Pulmonary artery endothelial cell (primary cell): ENCODE measurements around the gene TMED3. TPM values are rescaled to one million over a fixed set of nuclear protein-coding genes. Genes with fewer than 3 reads are reported as not detected.

Source experiments
- DNase-seq: peaks from one replicate; pipeline ENCODE4 v3.0.0-alpha.2; 2011; ENCODE audit warnings: low read depth, low spot score
- total RNA-seq: library from RNA; depleted of rRNA; stranded (reverse); fragments of >200 nt; gene quantifications from 2 replicates; pipeline ENCODE4 v1.2.3, GENCODE V29; 2014

The TMED3 gene
- 134 and 221 TPM in 2 replicates for total RNA-seq

DNA sequence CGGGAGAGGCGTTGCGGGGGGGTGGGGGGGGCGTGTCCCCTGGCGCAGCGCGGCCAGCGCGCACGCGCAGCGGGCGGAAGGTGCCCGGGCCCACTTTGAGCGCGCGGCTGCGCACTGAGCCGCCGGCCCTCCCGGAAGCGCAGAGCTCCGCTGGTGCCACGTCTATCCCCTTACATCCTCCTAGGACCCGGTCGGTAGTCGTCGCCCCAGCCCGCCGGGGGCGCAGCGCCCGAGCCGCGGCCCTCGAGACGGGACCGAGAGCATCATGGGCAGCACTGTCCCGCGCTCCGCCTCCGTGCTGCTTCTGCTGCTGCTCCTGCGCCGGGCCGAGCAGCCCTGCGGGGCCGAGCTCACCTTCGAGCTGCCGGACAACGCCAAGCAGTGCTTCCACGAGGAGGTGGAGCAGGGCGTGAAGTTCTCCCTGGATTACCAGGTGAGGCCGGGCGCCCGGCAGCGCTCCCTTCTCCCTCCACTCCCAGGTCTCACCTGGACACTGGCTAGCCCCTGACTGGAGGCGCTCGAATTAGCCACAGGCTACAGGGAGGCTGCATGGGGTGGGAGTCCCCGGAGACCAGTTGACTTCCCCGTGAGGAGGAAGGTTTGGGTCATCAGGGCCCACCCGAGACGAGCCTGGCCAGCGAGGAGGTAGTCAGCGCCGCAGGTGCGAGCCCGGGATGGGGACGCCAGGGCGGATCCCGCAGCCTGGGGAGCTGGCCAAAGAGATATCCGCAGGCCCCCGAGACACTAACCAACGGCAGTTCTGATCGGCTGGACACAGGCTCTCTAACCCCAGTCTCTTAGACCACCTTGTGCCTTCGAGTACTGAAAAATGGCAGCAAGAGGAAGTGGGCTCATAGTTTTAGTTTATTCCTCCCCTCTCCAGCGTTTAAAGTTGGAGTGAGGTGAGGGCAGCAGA lies at the start of gene TMED3:
Gene TMED3, plus strand, starts transcription at position 128 of the 916 bp plus-strand sequence. Its CDS starts 138 bp downstream, at position 266.
- DNase-seq, result peak; percentile 45

DNA sequence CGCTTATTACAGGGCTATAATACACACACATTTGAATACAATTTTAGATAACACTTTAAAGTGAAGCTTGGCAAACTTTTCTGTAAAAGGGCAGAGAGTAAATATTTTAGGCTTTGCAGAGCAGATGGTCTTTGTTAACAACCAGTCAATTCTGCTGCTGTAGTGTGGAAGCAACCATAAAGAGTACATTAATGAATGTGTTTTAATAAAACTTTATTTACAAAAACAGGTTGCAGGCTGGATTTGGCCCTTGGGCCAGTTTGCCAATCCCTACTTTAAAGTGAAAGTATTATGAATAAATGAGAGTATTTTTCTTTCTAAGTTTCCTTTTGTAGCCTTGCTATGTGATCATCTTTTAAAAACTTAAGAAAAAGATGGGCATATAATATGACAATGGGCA lies 49.1 kb upstream of the TMED3 start:
- no peak for DNase-seq

DNA sequence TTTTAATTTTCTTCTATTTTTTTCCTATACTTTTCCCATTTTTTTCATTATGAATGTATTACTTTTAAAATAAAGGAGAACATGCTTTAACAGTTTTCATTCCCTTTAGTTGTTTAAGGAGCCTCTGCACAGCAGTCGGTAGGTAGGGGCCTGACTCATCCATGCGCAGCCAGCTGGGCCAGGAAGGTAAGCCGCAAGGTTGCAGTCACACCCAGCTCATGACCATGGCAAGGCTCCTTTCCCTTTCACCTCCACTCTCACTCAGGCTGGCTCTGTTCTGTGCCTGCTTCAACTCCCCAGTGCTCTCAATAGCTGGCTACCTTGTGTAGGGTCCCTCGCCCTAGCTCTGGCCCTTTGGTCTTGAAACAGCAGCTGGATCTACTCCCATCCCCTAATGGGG lies 45.7 kb upstream of the TMED3 start:
- DNase-seq, result no peak

DNA sequence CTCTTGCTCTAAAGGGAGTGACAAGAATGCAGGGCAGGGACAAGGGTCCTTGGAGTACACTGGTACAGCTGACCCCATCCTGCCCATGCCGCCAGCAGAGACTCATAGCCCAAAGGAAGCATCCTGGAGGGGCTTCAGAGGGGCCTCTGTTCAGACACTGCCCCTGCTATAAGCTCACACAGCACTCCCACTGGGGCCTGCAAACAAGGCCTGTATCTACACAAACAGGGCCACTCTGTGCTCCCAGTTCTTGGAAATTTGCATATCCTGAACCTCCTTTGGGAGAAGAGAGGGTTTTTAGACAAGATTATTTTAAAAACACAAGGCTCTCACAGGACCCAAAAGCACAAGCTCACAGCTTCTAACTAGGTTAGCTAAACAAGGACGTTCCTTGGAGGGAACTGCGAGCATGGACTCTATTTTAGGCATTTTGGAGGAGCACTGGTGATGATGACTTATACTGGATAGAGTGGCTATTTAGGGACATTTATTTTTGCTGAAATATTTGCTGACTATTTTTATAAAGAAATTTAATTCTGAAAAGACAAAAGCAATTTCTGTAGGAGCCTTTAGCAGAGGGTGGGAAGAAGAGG lies 44.8 kb upstream of the TMED3 start:
- DNase-seq, result no peak

DNA sequence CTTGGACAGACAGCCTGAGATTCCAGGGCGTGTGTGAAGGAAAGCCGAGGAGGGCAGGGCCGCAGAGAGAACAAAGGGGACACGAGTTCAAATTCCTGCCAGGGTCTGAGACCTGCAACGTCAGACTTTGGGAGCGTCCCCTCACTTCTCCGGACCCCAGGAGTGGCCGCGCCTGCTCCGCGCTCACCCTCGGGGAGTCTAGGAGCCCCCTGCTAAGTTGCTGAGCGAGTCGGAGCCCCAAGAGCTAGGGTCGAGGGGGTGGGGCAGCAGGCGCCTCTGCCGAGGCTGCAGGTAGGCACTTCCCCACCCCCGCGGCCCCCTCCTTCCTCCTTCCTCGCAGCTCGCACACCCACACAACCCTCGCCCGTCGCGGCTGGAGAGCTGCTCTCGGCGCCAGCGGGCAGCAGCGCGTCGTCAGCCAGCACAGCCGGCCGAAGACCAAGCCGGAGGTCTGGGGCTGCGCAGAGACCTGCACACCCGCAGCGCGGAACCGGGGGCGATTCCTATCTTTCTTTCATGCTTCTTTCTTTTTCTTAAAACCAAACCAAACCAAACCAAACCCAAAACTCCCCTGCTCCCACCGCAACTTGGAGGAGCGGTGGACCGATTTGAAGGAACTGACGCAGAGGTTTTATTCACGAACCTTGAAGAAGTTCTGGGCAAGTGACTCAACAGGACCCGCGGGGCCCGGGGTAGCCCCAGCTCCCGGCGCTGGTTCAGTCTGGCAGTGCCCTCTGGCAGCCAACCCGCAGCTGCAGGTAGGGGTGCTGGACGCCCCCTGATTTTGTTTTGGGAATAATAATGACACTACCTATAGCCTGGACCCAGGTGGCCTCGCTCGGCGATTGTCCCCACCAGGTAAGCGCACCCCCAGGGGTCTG lies 28.3 kb upstream of the TMED3 start, which contains the start of gene ANKRD34C:
Gene ANKRD34C, plus strand, starts transcription at position 352 of the 881 bp plus-strand sequence. CDS start 10,563 bp downstream, outside the sequence.
- DNase-seq, result no peak

DNA sequence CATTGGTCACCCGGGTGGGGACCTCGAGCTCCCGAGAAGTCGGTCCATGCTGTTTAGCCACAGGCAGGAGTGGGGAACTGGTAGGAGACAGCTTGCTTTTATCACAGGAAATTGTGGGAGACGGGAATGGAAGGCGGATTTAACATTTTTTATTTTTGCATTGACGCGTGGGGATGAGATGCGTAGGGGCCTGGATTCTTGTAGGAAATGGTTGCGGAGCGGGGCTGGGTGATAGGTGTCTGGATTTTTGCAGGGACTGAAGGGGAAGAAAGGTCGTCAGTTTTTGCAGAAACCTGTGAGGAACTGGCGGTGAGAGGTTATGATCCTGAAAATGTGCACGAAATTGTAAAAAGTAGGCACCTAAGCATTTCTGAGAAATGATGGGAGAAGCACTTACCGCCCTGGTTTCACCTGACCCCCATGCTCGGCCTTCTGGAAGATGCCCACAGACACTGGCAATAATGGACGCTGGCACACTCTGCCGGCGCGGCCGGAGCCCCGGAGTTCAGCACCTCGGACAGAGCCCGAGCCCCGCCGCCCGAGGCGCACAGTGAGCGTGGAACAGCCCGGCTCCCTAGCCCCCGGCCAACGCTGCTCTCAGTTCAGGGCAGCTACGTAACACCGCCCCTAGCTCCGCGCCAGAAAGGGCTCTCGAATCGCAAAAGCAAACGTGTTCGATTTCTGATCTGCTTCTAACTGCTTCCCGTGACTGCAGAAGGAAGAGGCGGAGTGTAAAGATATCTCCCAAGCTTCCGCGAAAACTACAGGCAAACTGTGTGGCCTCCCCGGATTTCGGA lies 27.5 kb upstream of the TMED3 start:
- DNase-seq, result no peak

DNA sequence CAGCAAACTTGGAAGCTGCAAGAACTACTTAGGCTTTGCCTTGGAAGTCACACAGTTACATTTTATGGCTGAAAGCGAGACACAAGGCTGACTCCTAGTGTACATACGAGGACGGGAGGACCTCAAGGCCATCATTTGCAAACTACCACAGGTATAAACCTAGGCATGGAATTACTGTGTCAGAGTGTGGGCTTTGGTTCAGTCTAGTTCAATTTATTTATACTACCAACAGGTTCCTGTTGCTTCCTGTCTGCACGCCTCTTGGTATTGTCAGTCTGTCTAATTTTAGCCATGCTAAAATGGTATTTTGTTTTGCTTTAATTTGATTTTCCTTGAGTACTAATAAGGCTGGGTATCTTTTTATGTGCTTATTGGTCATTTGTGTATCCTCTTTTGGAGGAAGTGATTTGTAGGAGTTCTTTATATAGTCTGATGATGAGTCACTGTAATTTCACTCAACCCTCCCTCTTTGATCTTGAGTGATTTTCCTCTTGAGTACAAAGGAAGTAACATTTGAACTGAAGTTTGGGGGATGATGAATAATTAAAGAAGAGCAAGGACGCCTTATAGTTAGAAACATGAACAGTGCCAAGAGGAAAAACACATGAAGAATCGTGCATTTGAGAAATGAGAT lies 20.2 kb upstream of the TMED3 start:
- DNase-seq, result no peak

DNA sequence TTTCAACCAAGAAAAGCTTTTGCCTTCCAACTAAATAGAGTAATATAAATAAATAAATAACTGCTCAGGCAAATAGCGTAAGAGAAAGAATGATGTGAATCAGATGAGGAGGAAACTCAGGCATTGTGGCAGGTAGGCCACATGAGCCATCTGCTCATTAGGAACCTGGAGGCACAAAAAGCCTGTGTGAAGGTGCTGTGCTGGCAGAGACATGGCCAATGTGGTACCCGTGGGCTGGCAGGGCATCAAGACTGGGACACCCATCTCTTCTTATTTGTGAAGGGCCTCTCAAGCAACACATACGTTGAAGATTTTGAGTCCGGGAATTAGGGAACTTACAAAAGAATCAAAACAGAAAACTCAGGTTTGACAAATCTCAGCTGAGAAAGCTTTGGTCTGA lies 18.9 kb upstream of the TMED3 start:
- no peak for DNase-seq

DNA sequence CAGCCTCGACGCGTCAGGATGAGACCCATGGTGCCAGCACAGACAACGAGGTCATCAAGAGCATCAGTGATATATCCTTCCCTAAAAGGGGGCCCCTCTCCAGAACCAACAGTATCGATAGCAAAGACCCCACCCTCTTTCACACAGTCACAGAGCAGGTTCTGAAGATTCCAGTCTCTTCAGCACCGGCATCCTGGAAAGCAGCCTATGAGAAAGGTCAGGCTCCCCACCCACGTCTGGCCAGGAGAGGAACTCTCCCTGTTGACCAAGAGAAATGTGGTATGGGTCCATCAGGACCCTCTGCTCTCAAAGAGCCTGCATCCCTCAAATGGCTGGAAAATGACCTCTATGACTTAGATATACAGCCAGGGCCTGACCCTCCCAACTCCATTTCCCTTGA lies 16.8 kb upstream of the TMED3 start:
- DNase-seq, result no peak

DNA sequence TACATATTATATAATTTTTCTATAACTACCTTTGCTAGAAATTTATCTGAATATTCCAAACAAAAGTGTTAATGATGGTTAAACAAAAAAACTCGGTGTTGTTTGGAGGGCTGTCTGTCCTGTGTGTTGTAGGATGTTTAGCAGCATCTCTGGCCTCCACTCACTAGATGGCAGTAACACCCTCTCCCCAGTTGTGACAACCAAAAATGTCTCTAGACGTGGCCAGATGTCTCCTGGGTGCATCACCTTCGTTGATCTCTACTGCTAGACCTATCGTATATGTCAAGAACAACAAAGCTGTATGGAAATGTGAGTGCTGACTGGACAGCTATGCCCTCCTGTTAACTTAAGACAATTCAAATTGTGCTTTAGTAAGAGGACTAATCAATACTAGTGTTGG lies 14.3 kb upstream of the TMED3 start:
- DNase-seq, result no peak

DNA sequence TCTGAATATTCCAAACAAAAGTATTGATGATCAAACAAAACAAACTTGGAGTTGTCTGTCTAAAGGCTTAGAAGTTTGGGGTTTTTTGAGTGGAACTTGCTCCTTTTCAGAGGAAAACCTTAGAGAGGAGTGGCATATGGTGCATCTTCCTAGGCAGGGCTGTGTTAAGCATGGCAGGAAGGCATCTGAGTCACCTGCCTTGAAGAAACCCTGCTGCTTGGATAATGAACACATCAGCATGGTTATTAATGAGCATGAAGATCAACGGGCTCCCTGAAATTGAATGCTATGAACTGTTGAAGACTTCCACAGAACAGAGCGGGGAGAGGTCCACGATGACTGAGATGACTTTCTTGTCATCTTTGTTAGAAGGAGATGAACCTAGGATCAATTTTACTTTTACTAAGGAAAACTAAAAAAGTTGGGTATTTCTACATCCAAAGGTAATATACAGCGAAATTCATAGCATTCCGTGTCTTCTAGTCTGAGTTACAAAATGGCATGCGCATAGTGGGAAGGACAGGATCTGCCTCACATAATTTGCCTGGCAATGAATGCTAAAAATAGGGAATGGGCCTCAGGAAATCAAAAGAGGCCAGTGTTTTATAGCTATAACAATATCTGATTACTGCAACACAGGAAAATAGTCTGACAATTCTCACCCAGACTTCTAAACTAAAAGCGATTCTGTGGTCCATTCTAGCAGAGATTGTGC lies 11.6 kb upstream of the TMED3 start:
- no peak for DNase-seq

DNA sequence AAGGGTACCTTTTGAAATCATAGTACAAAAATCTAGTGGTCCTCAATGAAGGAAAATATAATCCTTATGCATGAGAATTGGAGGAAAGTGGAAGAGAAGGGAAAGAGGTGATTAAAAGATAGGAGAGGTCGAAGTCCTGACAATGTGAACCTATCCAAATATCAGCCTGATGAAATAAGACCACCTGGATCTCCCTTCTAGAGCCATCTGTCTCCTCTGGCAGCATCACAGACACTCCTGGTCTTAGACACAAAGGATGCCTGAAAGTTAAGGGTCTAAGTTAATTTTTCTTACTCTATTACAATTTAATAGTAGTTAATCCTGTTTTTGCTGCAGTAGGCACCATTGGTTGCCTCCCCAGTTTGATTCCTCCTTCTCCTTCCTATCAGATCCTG lies 11.1 kb upstream of the TMED3 start:
- DNase-seq, result no peak

DNA sequence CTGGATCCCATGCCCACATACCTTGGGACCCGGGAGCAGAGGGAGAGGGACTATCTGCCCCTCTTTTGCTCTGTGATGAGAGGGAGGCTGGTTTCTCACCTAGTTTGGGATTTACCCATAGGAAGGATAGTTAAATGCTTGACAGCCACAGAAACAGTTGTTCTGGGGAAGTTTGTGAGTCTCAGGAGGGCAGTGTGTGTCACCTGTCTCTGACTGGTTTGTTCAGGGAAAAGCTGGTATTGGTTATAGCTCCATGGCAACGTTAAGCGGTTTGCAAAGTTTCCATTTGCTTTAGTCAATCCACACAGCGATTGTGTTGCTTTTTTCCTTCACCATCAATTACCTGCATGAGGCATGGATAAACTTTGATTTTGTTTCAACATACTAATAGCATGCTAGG lies 3.7 kb upstream of the TMED3 start:
- DNase-seq, result no peak

DNA sequence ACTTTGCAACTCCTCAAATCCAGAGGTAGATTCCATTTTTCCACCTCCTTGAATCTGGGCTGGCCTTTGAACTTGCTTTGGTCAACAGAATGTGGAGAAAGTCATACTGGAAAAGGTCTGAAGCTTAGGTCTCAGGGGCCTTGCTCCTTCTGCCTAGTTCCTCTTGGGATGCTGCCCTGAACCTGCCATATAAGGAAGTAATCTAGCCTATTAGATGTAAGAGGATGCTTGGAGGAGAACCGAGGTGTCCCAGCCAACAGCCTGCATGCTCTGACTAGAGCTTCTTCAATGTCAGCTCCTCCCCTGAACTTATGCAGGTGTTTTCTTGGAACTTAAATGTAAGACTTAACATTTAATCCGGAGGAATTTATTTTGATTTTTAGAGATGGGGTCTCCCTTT lies 2.0 kb upstream of the TMED3 start:
- no peak for DNase-seq

DNA sequence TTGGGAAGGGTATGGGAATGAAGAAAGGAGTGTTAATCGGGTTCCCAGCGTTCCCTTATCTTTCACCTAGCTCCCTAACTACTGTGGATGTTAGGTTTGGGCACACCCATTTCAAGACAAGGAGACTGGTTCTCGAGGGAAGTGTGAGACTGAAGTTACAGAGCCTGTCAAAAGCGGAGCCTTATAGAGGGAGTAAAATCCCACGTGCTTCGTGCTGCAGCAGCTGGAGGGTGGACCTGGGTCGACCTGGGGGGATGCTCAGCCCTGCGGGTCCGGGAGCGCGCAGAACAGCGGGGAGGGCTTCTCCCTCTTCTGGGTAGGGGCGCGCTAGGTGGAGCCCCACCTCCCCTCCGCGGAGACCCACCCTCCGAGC lies 314 bp upstream of the TMED3 start:
- no peak for DNase-seq

DNA sequence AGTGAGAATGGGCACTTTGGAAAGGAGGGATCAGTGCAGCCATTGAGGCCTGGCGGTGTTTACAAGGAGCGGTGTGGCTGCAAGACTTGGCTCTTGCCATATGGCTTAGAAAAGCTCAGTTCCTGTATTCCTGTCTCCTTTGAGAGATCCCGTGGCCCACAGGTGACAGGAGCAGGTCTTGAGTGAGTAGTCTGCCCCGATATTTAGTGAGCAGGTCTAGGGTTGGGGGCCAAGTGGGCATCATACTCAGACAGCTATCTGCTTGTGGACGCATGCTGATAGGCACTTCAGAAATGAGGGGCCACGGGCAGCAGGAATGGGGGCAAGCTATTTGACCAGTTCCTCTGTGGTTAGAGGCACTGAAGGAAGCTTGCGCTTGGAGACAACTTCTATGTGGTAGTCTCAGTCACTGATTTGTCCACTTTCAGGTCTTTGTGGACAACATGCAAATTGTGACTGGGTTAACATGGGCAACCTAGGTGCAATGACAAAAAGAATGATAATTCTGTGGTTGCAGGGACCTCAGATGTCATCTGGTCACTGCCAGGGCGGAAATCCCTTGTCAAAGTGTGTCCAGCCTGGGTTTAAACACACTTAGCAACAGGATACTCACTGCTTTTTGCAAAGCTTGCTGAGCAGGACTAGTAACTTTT lies 1.1 kb downstream of the TMED3 start:
- DNase-seq, result no peak

DNA sequence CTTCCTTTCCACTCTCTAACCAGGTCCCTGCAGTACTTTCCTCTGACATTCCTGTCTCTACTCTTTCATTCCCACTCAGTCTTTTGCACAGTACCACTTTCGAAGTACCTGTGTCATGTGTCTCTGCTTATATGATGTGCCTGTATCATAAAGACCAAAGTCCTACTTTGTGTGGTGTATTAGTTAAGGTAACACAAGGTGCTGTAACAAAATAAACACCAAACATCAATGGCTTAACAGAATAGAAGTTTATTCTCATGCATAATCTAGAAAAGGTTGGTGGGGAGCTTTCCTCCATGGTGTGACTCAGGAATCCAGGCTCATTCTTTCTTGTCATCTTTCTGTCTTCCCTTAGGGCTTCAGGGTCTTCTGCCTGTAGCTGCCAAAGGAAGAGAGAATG lies 3.3 kb downstream of the TMED3 start:
- no peak for DNase-seq

DNA sequence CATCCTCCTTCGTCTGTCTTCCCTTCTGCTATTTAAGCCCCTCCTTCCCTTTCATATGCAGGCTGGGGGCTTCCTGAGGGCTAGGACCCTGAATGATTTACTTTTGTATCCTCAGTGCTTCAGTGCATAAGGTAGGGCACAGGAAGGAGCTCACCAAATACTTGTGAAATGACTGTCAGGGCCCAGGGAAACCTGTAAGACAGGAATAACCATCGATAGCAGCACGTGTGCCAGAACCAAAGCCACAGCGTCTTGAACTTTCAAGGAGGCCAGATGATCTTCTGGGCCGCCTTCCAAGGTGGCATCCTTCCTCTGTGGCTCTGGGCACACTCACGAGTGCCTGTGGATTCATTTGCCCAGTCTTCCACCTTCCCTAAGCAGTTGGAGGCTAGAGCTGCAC lies 3.9 kb downstream of the TMED3 start:
- no peak for DNase-seq

DNA sequence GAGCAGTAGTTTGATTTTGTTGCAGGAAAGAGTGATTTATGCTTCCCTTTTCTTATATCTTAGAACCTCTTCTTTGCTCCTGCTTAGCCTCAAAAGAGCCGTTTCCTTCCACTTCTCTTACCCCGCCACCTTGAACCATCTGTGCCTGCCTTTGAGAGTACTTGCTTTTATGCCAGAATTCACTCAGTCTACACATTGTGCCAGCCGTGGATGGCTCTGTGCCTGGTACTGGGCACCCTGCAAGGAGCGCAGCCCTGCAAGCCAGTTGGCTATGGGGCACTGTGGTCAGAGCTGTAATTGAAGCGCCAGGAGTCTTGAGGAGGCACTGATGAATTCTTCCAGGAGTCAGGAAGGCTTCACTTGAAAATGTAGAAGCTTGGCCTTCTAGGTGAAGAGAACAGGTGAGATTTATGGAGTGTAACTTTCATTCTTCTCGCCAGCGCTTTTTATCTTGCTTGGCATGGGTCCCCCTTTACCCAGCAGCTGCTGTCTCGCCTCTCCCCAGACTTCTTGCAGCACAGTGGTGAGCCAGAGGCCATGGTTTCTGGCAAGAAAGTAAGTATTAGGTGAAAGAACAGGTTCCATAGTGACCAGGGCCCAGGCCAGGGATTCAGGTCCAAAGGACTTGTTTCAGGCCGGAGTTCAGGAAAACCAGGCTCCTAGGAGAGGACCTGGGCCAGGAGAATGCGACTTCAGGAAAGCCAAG lies 4.9 kb downstream of the TMED3 start:
- no peak for DNase-seq
